Measurements from ENCODE around the gene ZNF76.

- TF ChIP-seq POLR2A (IDR thresholded peaks at IDR 0.05; ENCODE audit: low read length), result no peak
- no peak for TF ChIP-seq CTCF (IDR thresholded peaks at IDR 0.05)
- no peak for TF ChIP-seq REST (IDR thresholded peaks at IDR 0.05)
- no peak for TF ChIP-seq MAX (IDR thresholded peaks at IDR 0.05)
- TF ChIP-seq EP300 (IDR thresholded peaks at IDR 0.05), result no peak
- no peak for TF ChIP-seq SMC3 (IDR thresholded peaks at IDR 0.05)
- no peak for TF ChIP-seq RCOR1 (IDR thresholded peaks at IDR 0.05; ENCODE audit: low read depth, low read length)
These were observed 46.2 kb upstream of the ZNF76 start for GRCh38 chr6:35213298-35213791.

Measured in A549 (cell line).